GM10847 (cell line): Measurements from ENCODE around the gene THAP11.

Experiments
- POLR2A ChIP-seq: IDR thresholded peaks from 2 replicates; pipeline ENCODE4 v1.6.1; 2011; ENCODE audit not compliant: insufficient read length; ENCODE audit errors: extremely low read depth

The THAP11 gene

GRCh38 chr16:67871256-67871655 lies 29.1 kb downstream of the THAP11 start:
- no peak for TF ChIP-seq POLR2A

GRCh38 chr16:67872131-67872630 lies 30.1 kb downstream of the THAP11 start:
- no peak for TF ChIP-seq POLR2A

GRCh38 chr16:67872631-67873434 lies 30.7 kb downstream of the THAP11 start, which contains the start of gene EDC4:
Gene EDC4, plus strand, starts transcription at chr16:67873052. Its CDS starts 210 bp downstream, at chr16:67873262.
- peak; percentile 86 for TF ChIP-seq POLR2A

- TF ChIP-seq POLR2A = no peak
Observed at GRCh38 chr16:67873435-67874370, 31.6 kb downstream of the THAP11 start.

GRCh38 chr16:67874372-67874771 lies 32.3 kb downstream of the THAP11 start:
- no peak for TF ChIP-seq POLR2A

- no peak for TF ChIP-seq POLR2A
Observed at GRCh38 chr16:67877064-67877463, 34.9 kb downstream of the THAP11 start.

- no peak for TF ChIP-seq POLR2A
Observed at GRCh38 chr16:67878232-67878631, 36.1 kb downstream of the THAP11 start.

GRCh38 chr16:67878846-67879245 lies 36.7 kb downstream of the THAP11 start:
- no peak for TF ChIP-seq POLR2A

GRCh38 chr16:67879462-67879861 lies 37.3 kb downstream of the THAP11 start:
- TF ChIP-seq POLR2A = no peak

- no peak for TF ChIP-seq POLR2A
Observed at GRCh38 chr16:67879936-67880335, 37.8 kb downstream of the THAP11 start.

GRCh38 chr16:67880584-67880983 lies 38.5 kb downstream of the THAP11 start:
- TF ChIP-seq POLR2A = no peak

- TF ChIP-seq POLR2A = no peak
Observed at GRCh38 chr16:67881621-67882161, 39.6 kb downstream of the THAP11 start.

- no peak for TF ChIP-seq POLR2A
Observed at GRCh38 chr16:67882374-67883145, 40.4 kb downstream of the THAP11 start.

GRCh38 chr16:67883146-67883871 lies 41.2 kb downstream of the THAP11 start:
- TF ChIP-seq POLR2A = no peak
